Nephron (organoid): ENCODE measurements around the gene SPIRE1.
"Not testable (repeated sequence)": the region's sequence is repeated elsewhere in the genome, so short reads cannot be mapped to it uniquely, and the experiment has no call there.

ENCODE experiments used
- H3K27ac Mint-ChIP-seq, 3 experiments: 2 replicates each; pipeline ENCODE4 v1.8.0; 2020; ENCODE audit warnings: mixed read lengths in 3 of 3, mild to moderate bottlenecking in 2 of 3, moderate library complexity in 1 of 3
- H3K27me3 Mint-ChIP-seq: 2 replicates; pipeline ENCODE4 v1.8.0; 2021; ENCODE audit warnings: low read depth, mild to moderate bottlenecking, moderate library complexity, mixed read lengths
- H3K36me3 Mint-ChIP-seq: 2 replicates; pipeline ENCODE4 v1.8.0; 2020; ENCODE audit warnings: low read depth, mixed read lengths
- H3K4me1 Mint-ChIP-seq: 2 replicates; pipeline ENCODE4 v1.8.0; 2020; ENCODE audit warnings: mixed read lengths
- H3K4me3 Mint-ChIP-seq, 3 experiments: 2 replicates each; pipeline ENCODE4 v1.8.0; 2020; ENCODE audit warnings: mild to moderate bottlenecking in 3 of 3, mixed read lengths in 3 of 3, moderate library complexity in 2 of 3
- H3K9me3 Mint-ChIP-seq: 2 replicates; pipeline ENCODE4 v1.8.0; 2020; ENCODE audit warnings: mixed read lengths
- CTCF ChIP-seq, 3 experiments: fragments of 200-600 bp; sonication (generic); IDR thresholded peaks; one replicate each; pipeline ENCODE4 v1.5.0; 2021; ENCODE audit warnings: antibody characterized with exemption in 3 of 3; ENCODE audit not compliant: unreplicated experiment in 3 of 3

Gene SPIRE1

GRCh38 chr18:12543697-12544096, 114.2 kb downstream of the SPIRE1 start:
- no peak overlapping the region for H3K27ac Mint-ChIP-seq
- peaks cover 57% of the 10 kb centered on the region for H3K36me3 Mint-ChIP-seq
- no peaks in the 10 kb centered on the region for H3K4me1 Mint-ChIP-seq
- H3K9me3 Mint-ChIP-seq, result peaks cover 37% of the 10 kb centered on the region
- no peak for TF ChIP-seq CTCF (IDR thresholded peaks at IDR 0.05; ENCODE audit: unreplicated experiment in 3 of 3)
- H3K27me3 Mint-ChIP-seq, result no peaks in the 10 kb centered on the region
- H3K4me3 Mint-ChIP-seq, result no peak overlapping the region

GRCh38 chr18:12540751-12541150, 117.2 kb downstream of the SPIRE1 start:
- TF ChIP-seq CTCF (IDR thresholded peaks at IDR 0.05; ENCODE audit: unreplicated experiment in 3 of 3), result no peak
- H3K27ac Mint-ChIP-seq, result no peak overlapping the region
- no peaks in the 10 kb centered on the region for H3K4me1 Mint-ChIP-seq
- peaks cover 33% of the 10 kb centered on the region for H3K9me3 Mint-ChIP-seq
- peaks cover 45% of the 10 kb centered on the region for H3K36me3 Mint-ChIP-seq
- no peak overlapping the region for H3K4me3 Mint-ChIP-seq
- no peaks in the 10 kb centered on the region for H3K27me3 Mint-ChIP-seq

GRCh38 chr18:12539158-12539557, 118.7 kb downstream of the SPIRE1 start:
- not testable (repeated sequence) for H3K4me3 Mint-ChIP-seq, H3K27me3 Mint-ChIP-seq, H3K27ac Mint-ChIP-seq, H3K4me1 Mint-ChIP-seq
- Mint-ChIP-seq H3K9me3 (peaks cover 31% of the 10 kb centered on the region), H3K36me3 (peaks cover 41% of the 10 kb centered on the region)

GRCh38 chr18:12534820-12535219, 123.1 kb downstream of the SPIRE1 start:
- Mint-ChIP-seq H3K9me3 (peaks cover 5% of the 10 kb centered on the region), H3K27me3 (no peaks in the 10 kb centered on the region), H3K27ac (no peak overlapping the region), H3K36me3 (peaks cover 7% of the 10 kb centered on the region), H3K4me1 (peaks cover 5% of the 10 kb centered on the region), H3K4me3 (no peak overlapping the region)
- TF ChIP-seq CTCF (IDR thresholded peaks at IDR 0.05; ENCODE audit: unreplicated experiment in 3 of 3), result no peak

GRCh38 chr18:12532661-12533060, 125.2 kb downstream of the SPIRE1 start:
- Mint-ChIP-seq H3K27ac (no peak overlapping the region), H3K9me3 (no peaks in the 10 kb centered on the region), H3K27me3 (no peaks in the 10 kb centered on the region), H3K4me3 (no peak overlapping the region), H3K36me3 (peaks cover 8% of the 10 kb centered on the region), H3K4me1 (peaks cover 5% of the 10 kb centered on the region)
- no peak for TF ChIP-seq CTCF (IDR thresholded peaks at IDR 0.05; ENCODE audit: unreplicated experiment in 3 of 3)

GRCh38 chr18:12531749-12532148, 126.2 kb downstream of the SPIRE1 start:
- Mint-ChIP-seq H3K27ac (no peak overlapping the region), H3K4me1 (peaks cover 5% of the 10 kb centered on the region), H3K4me3 (no peak overlapping the region), H3K36me3 (peaks cover 8% of the 10 kb centered on the region), H3K27me3 (no peaks in the 10 kb centered on the region), H3K9me3 (no peaks in the 10 kb centered on the region)
- no peak for TF ChIP-seq CTCF (IDR thresholded peaks at IDR 0.05; ENCODE audit: unreplicated experiment in 3 of 3)
